Body of pancreas (tissue), 4 donors: ENCODE data around the gene KDM4C.

ENCODE experiments used
- CTCF ChIP-seq, 7 experiments: fragments of 450-650 bp in 4 of 7; fragments of 200-600 bp in 3 of 7; sonication (generic) in 3 of 7; IDR thresholded peaks; one replicate each; pipeline ENCODE4 v1.5.1; 2016 to 2019; ENCODE audit warnings: antibody characterized with exemption in 7 of 7
- POLR2A ChIP-seq, 3 donors: fragments of 450-650 bp; IDR thresholded peaks; one replicate each; pipeline ENCODE4 v1.6.1; 2016; ENCODE audit warnings: antibody characterized with exemption in 3 of 3, mild to moderate bottlenecking in 2 of 3

- TF ChIP-seq CTCF (IDR thresholded peaks at IDR 0.05) (no peak), POLR2A (IDR thresholded peaks at IDR 0.05) (no peak)
Observed at GRCh38 chr9:6838158-6838557, 80.4 kb downstream of the KDM4C start.
